HG03103 (cell line): Measurements from ENCODE around the gene NPTN.

ENCODE experiments used
- ATAC-seq: cut with Tn5 transposase; IDR thresholded peaks from one replicate; pipeline ENCODE4 v1.9.1; 2021; ENCODE audit warnings: low read depth; ENCODE audit not compliant: unreplicated experiment

Gene NPTN

DNA sequence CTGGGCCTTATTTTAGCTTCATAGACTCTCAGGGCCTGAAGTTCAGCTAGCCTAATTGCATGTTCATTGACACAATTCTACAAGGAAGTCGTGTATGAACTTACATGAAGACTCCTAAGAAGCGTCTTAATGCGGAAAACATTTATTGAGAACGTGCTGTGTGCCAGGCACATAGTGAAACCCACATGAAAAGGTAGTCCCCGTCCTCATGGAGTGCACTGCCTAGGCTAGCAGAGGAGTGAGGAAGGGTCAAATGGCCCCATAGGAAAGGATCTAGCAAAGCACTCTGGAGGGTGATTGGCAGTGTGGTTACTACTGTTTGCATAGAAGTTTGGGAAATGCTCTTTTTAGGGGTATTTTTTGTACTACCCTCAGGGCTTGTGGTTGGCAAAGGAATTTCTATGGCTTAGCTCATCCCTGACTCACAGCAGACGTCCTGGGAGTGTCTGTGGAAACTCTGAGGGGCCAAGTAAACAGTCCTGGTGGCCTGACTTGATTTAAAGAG is 854 bp upstream of the NPTN start:
- no peak for ATAC-seq

DNA sequence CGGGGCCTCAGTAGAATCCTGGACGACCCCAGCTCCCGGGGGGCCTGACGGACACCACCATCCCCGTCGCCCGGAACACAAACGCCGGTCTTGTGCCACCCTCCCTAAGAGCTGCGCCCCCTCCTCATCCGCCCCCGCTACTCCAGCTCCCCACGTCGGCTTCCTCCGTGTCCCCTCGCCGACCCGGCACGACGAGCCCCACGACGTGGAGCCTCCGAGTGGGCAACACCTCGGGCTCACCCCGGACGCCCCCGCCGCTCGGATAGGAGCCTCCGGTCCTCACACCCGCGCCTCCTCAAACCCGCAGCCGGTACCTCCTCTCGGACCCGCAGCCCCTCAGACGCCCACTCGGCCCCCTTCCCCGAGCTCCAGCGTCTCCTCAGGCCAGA is 525 bp downstream of the NPTN start:
- ATAC-seq = no peak

DNA sequence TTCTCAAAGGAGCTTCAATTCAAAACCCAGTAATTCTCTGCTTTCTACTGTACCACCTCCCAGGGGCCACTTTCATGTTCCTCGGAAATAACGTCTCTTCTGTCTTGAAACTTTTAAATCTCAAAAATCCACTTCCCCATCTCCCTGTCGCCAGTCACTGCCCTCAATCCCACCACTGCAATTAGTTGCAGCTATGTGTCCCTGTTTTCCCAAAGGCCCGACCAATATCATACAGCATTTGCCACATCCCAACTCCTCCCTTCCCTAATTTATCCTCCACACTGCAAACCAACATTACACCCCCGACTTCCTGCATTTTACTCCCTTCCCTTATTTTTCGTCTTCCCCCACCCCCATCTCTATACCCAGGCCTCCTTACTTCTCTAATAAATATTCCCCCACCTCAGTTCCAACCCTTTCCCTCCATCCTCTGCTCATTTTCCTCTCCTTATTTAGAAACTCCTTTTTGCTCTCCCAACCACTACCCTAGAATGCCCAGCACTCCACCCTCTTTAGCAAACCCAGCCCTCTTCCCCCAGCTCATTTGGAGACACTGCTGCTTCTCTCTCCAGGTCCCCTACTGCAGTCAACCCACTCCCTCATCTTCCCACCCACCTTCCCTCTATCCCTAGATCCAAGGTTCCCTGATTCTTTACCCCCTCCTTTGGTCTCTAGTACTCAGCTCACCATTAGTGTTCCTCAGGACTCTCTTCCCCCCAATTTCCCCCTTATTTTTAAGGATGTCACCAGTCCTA is 1.1 kb downstream of the NPTN start:
- no peak for ATAC-seq

DNA sequence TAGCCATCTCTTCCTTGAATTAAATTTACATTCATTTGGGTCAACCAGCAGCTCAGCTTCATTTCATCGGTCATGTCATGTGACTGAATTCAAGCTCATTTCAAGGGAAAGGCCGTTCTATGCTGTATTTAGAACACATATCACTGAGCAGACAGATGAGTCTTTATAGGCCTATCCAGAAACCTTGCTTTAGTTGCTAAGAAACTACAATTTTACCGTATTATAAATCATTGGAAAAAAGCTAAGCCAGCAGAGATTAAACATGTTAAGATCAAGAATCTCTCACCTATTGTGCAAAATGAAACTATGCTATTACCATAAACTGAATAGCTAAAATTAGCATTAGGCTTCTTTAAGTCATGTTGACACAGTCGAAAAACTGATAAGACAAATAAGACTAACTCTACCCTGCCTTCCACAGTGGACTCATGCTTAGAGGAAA is 2.2 kb downstream of the NPTN start:
- ATAC-seq = no peak

DNA sequence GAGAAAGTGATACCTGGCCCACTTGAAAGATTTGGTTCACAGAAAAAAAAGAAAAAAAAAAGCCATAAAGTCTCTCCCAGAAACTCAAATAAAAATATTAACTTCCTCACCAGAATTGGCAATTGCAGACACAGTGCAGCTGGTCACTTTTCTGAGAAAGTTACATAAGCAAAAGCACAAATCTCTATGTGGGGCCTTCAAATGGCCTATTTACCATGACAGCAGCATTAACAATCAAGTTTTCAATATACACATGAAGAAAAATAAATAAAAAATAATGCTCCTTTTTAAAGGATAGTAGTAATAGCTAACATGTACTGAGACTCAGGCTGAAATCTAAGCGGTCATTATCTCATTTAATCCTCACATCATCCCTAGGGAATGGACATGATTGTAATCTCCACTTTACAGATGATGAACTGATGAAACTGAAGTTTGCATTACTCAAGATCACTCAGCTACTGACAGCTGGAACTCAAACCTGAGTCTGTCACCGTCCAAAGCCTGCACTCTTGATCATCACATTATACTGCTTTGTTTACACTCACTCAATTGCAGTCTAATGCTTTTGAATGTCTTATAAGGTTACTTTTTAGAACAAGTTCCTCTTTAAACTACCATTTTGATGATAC is 3.3 kb downstream of the NPTN start:
- ATAC-seq = no peak

DNA sequence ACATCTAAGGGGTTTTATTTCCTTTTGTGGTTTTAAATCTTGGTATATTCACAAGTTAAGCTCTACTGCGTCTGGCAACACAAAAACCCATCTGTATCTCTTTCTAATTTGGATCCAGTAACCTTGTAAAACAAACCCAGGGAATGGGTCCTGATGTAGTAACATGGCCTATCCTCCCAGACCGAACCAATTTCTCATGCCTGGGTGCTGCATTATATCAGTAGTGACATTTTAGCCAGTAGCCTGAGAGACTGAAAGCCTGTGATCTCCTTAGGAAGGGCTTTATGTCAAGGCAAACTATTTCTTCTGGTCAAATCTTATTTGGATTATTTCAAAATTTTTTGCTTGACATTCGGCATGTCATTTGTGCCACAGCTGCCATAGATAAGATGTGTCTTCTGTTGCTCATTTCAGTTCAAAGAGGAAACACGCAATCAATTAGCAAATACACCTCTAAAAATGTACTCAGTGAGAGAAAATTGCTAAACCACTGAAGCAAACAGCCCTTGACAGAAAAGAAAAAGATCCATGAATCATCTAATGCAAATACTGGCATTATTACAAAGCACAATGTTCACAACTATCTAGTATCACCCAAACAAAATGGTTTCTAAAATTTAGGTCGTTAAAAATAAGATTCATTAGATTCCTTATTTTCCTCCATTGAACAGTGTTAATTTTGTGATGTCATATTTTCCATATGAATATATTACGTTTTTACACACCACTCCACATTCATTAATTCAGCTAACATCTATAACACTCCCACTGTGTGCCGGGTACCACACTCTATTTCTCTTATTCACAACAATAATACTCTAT is 4.0 kb downstream of the NPTN start:
- ATAC-seq = no peak

DNA sequence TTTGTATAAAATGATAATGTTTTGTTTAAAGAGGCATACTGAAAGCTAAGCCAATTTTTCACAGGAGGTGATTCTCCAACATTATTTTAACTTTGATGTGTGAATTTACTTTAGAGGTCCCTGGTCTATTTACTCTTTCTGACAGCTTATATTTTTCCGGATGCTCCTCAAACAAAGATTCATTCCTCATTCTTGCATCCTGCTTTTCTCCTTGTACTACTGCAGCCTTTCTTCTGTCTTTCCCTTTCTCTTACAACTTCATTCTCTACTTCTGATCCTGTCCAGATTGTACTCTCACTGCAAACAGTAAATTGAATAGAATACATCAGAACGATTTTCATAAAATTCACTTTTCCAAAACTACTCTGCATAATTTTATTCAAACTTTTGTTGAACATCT is 5.1 kb downstream of the NPTN start:
- ATAC-seq = no peak

DNA sequence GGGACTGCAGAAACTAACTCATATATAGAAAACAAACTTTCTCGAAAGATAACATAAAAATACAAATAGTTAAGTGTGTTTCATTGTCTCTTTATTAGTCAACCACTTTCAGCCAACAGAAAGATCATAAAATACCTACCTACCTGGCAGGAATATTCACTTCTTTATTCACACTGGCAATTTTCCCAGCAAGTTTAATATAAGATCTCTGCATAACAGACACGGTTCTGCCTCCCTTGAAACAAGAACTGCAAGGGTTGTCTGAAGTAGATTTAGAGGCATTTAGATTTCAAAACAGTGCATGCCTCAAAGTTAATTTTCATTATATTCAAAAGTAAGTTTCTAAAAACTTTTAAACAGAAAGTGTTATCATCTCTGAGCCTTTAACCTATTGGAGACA is 7.1 kb downstream of the NPTN start:
- ATAC-seq = no peak

DNA sequence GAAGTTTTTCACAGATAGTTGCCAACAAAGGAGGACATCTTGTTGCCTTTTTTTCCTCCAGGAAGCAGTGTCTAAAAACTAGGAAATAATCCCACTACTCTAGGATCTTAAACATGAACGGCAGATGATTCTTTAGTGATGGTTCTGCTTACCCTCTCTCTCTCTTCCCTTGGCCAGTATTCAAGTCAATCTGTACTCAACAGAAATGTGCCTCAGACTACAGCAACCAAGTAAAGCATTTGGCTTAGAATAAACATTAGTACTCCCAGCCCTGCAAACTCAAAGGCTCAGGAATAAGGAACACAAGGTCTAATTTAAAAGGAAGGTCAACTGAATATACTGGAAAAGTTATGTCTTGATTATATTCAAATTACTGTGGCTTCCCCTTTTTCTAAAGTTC is 8.7 kb downstream of the NPTN start:
- no peak for ATAC-seq

DNA sequence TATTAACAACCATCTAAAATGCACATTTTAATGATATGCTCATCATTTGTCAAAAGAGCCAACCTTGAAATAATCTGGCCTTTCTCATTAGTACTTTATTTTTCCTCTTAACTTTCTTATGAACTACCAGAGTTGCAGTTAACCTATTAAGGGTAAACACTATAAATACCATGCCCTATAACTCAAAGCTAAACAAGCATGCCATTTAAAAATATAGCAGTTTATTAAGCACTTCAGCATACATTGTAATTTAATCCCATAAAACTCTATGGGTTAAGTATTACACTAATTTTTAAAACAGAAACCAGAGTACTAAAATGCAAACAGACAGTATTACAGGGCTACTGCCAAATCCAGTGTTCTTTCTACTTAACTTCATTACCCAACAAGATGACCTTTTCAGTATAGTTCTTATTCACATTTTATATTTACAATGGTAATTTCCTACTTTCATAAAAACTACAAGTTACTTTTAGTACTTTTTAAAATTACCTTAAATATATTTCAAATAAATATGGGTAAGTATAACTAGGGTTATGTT is 11.8 kb downstream of the NPTN start:
- ATAC-seq = no peak

DNA sequence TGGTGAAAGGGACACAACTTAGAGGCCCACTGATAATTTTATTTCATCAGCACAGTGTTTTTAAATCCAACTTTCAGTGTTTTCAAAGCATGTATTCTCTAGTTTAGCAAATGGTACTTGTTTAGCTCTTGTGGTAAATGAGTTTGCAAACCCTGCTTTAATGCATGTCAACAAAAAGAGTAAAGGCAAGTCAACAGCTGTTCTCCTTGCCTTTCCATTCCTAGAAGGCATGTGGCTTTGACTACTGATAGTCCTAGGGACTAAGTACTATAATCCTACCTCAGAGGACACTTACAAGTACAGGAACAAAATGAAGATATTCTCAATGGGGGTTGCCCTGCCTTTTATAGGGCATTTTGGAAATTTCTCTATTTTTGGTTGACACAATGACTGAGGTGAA is 13.1 kb downstream of the NPTN start:
- ATAC-seq = no peak

DNA sequence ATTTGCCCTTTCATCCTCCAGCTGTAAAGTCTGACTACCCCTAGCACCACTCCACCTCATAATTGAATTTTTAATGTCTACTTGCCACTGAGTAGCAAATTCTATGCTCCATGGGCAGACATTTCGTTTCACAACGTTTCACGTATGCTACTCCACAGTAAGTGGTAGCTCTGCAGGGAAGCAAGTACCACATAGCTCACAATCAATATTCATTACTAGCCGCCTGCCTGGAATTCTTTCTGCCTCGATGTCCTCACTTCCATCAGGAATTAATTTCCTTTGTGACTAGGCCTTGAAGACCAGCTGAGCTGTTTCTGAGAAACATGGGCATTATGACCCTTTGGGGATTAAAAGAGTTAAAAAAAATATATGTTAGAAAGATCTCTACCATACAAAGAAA is 15.3 kb downstream of the NPTN start:
- ATAC-seq = no peak

DNA sequence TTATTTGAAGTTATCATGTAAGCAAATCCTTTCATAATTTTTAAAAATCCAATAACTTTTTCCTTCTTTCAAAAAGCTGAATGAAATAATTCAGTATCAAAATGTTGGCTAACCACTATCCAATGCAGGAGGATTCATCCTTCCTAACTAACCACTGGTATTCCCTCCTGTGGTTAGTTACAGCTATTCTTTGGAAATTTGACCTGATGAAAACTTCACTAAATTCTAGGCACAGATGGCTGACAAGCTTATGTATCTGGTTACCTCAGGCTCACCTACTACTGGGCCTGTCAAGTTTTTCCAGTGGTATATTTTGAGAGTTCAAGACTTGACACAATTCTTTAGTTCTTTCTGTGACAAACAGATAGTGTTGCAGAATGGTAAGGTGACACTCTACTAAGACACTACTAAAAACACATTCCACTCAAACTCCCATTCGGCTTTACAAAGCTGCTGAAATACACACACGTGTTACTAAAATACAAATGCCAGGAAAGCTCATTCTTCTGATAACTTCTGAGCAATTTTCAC is 15.8 kb downstream of the NPTN start:
- ATAC-seq = no peak

DNA sequence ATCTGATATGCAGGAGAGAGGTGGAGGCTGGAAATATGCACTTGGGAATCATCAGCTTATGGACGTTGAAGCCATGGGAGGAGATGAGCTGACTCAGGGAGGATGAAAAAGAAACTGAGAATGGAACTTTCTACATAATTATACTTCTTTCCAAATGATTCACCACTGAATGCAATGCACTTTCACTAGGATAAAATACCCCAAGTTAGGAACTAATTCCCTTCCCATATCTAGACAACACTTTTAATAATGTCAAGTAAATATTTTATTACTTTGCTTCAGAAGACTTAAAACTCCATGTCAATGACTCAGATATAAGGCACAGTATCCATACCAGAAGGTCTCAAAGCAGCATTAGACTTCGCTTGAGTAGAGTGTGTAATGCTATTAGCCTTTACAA is 24.2 kb downstream of the NPTN start:
- ATAC-seq = no peak

DNA sequence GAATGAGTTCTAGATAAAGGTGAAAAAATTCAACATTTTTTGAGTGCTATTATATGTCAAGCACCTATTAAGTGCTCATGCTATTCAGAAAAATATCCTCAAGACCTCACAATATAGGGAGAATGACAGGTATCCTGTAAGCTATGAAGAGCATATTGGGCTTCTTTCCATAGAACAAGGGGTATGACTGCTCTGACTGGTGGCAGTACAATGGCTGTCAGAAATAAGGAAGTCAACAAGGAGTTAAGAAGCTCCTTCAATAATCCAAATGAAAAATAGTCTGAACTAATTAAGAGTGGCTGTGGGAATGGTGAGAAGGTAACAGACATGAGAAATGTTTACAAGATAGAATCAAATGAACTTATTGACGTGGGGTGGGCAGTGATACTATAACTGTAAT is 24.7 kb downstream of the NPTN start:
- no peak for ATAC-seq

DNA sequence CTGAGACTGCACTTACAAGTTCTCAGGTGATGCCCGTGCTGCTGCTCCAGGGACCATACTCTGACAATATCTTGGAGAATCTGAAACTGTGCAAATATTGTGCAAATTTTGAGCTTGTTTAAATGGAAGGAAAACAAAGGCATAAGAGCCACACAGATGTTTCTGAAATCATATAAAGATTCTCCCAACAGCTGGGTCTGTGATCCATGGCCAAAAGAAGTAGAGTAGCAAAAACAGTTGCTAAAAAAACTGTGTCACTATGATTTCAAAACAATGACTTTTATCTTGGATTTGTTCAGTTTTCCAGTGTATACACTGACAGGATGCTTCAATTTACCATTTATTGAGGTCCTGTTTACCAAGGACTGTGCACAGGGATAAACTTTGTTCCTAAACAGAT is 25.3 kb downstream of the NPTN start:
- no peak for ATAC-seq

DNA sequence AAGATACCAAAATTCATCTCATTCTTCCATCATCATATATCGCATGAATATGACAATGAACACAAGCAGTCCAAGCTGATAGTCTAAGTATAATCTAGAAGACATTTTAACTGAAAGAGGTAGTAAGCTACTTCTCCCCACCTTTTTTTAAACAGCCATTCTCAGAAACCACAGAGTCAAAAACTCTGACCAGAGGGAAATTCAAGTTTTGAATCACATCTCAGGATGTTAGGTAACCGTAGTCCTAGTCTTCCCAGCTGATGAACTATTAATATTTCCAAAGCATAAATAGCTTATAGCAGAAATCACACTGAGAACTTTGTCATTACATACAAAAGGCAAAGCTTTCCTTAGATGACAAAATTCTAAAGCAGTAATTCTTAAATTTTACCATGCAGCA is 25.8 kb downstream of the NPTN start:
- no peak for ATAC-seq

DNA sequence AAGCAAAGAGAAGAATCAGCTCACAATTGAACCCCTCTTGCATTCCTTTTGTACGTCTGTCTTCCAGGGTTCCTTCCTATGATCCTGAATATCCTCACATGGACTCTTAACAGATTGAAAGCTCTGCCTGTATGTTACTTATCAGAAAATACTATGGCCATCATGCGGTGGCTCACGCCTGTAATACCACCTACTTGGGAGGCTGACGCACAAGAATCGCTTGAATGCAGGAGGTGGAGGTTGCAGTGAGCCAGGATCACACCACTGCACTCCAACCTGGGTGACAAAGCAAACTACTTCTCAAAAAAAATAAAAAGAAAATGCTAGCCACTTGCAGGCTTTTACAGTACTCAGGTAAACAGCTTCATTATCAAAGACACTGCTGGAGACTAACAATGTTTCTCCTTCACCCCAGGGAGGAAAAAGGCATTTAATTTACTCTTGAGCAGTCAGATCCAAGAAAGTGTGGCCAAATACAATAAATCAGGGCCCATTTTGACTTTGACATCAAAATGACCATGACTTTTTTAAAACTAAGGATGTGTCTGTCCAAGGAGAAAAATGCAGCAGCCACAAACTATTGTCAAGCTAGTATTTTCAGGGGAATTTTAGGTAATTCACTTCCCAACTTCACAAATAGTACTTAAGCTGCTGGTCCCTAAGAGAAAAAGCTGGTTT is 27.3 kb downstream of the NPTN start:
- ATAC-seq = no peak

DNA sequence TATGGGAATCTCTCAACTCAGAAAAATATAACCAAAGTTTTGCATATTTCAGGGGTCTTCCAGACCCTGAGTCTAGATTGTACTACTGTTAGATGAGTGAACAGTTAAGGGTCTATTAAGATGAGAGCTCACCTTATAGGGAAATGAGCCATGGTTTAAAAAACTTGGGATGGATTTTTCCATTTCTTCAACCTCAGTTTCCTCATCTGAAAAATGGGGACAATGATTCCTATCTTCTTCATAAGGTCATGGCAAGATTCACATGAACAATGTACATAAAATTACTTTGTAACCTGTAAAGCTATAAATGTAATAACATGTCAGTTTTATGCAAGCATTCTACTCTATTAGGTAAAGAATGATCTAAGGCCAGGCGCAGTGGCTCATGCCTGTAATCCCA is 28.7 kb downstream of the NPTN start:
- no peak for ATAC-seq

DNA sequence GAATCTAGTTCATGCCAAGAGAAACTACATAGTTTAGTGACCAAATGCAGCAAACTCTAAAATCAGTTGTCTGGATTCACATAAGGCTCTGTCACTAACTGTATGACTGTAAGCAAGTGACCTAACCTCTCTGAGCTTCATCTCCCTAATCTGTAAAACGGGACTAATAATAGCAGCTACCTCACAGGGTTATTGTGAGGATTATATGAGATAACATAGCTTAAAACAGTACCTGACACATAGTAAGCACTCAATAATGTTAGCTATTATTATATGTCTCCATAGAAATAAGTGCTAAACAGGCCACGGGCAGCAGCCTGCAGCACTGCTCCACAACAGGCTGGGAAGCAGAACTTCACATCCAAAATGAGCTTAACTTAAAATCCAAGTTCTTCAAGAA is 30.2 kb downstream of the NPTN start:
- ATAC-seq = no peak
